Activated CD8-positive, alpha-beta T cell treated with anti-CD3 and anti-CD28 coated beads, Interleukin-2, amount 10 ng/mL, durations not matched to agents 7 days and 5 days (primary cell): Measurements from ENCODE around the gene GLIS2. TPM values are rescaled to one million over a fixed set of nuclear protein-coding genes. Genes with fewer than 3 reads are reported as not detected.

Experiments used
- ATAC-seq: fragments of 150-1000 bp; cut with Tn5 transposase; one replicate; pipeline ENCODE4 v1.10.0; 2021; ENCODE audit warnings: moderate library complexity
- CTCF ChIA-PET: fragments of 350-600 bp; sonication (Branson Sonifier 250); formaldehyde crosslinking; loops from one replicate; lab custom pipeline; 2021; ENCODE audit warnings: antibody characterized with exemption; lab: Charles Lee
- POLR2A ChIA-PET: fragments of 350-600 bp; sonication (Branson Sonifier 250); formaldehyde crosslinking; loops from one replicate; lab custom pipeline; 2021; ENCODE audit warnings: antibody characterized with exemption; lab: Charles Lee
- DNase-seq: peaks from one replicate; pipeline ENCODE4 v3.0.0-alpha.2; 2020
- H3K27ac Mint-ChIP-seq: one replicate; pipeline ENCODE4 v1.8.0; 2021; ENCODE audit warnings: mild to moderate bottlenecking, mixed read lengths
- H3K27me3 Mint-ChIP-seq: one replicate; pipeline ENCODE4 v1.8.0; 2021; ENCODE audit warnings: low read depth, mixed read lengths
- H3K36me3 Mint-ChIP-seq: one replicate; pipeline ENCODE4 v1.8.0; 2021; ENCODE audit warnings: low read depth, mixed read lengths
- H3K4me1 Mint-ChIP-seq: one replicate; pipeline ENCODE4 v1.8.0; 2021; ENCODE audit warnings: low read depth, mixed read lengths
- H3K4me3 Mint-ChIP-seq: one replicate; pipeline ENCODE4 v1.8.0; 2021; ENCODE audit warnings: mild to moderate bottlenecking, mixed read lengths
- H3K9me3 Mint-ChIP-seq: one replicate; pipeline ENCODE4 v1.8.0; 2022; ENCODE audit warnings: mixed read lengths; ENCODE audit not compliant: insufficient read depth
- total RNA-seq, 2 experiments: library from RNA; stranded (reverse); gene quantifications; one replicate each; pipeline ENCODE4 v1.2.3, GENCODE V29; 2021

GLIS2 gene
- total RNA-seq, 2 experiments from 2014 or later: 0.16 TPM

GRCh38 chr16:4367393-4367856 lies 51.6 kb downstream of the GLIS2 start:
- no peak for ATAC-seq
- H3K27me3 Mint-ChIP-seq: no peaks in the 10 kb centered on the region
- H3K4me1 Mint-ChIP-seq: peaks cover 2% of the 10 kb centered on the region
- peaks cover 18% of the 10 kb centered on the region for H3K36me3 Mint-ChIP-seq
- CTCF ChIA-PET: no interaction called here
- peak overlapping the region; percentile 60 for H3K27ac Mint-ChIP-seq
- DNase-seq: no peak
- POLR2A ChIA-PET: no interaction called here
- H3K9me3 Mint-ChIP-seq: no peaks in the 10 kb centered on the region
- no peak overlapping the region for H3K4me3 Mint-ChIP-seq

GRCh38 chr16:4369007-4369733 lies 53.3 kb downstream of the GLIS2 start:
- ATAC-seq (no peak), DNase-seq (no peak)
- H3K4me3 Mint-ChIP-seq: no peak overlapping the region
- no peak overlapping the region for H3K27ac Mint-ChIP-seq
- H3K27me3 Mint-ChIP-seq: no peaks in the 10 kb centered on the region
- H3K4me1 Mint-ChIP-seq: peaks cover 2% of the 10 kb centered on the region
- no peaks in the 10 kb centered on the region for H3K9me3 Mint-ChIP-seq
- ChIA-PET POLR2A (interaction anchor here (0.8 kb wide), 1 partner anchor 107 kb away, joined by 3 read pairs; the partner anchor contains the start of gene HMOX2), CTCF (no interaction called here)
- H3K36me3 Mint-ChIP-seq: peaks cover 9% of the 10 kb centered on the region

- DNase-seq (no peak), ATAC-seq (no peak)
- peaks cover 9% of the 10 kb centered on the region for H3K36me3 Mint-ChIP-seq
- H3K4me1 Mint-ChIP-seq: peaks cover 2% of the 10 kb centered on the region
- H3K27ac Mint-ChIP-seq: no peak overlapping the region
- CTCF ChIA-PET: interaction anchor here (1.0 kb wide), 1 partner anchor 32 kb away, joined by 3 read pairs; no protein-coding TSS in a partner anchor
- H3K4me3 Mint-ChIP-seq: no peak overlapping the region
- no peaks in the 10 kb centered on the region for H3K27me3 Mint-ChIP-seq
- no peaks in the 10 kb centered on the region for H3K9me3 Mint-ChIP-seq
- POLR2A ChIA-PET: no interaction called here
Observed at GRCh38 chr16:4370151-4370550, 54.3 kb downstream of the GLIS2 start.

GRCh38 chr16:4370570-4371356 lies 54.9 kb downstream of the GLIS2 start:
- ChIA-PET POLR2A (no interaction called here), CTCF (interaction anchor here (0.9 to 1.3 kb wide), 4 partner anchors 12 to 43 kb away, joined by 3 to 6 read pairs (median 3); no protein-coding TSS in a partner anchor)
- H3K4me3 Mint-ChIP-seq: no peak overlapping the region
- no peaks in the 10 kb centered on the region for H3K27me3 Mint-ChIP-seq
- peaks cover 2% of the 10 kb centered on the region for H3K4me1 Mint-ChIP-seq
- no peak for ATAC-seq
- no peak for DNase-seq
- no peaks in the 10 kb centered on the region for H3K9me3 Mint-ChIP-seq
- peaks cover 6% of the 10 kb centered on the region for H3K36me3 Mint-ChIP-seq
- H3K27ac Mint-ChIP-seq: no peak overlapping the region

- ChIA-PET POLR2A (no interaction called here), CTCF (interaction anchor here (0.9 to 1.3 kb wide), 3 partner anchors 12 to 43 kb away, joined by 3 to 6 read pairs (median 3); no protein-coding TSS in a partner anchor)
- peak; percentile 61 for DNase-seq
- Mint-ChIP-seq H3K27ac (no peak within 1 kb of the TSS), H3K4me1 (peaks cover 2% of the 10 kb centered on the region), H3K4me3 (peak within 1 kb of the TSS; percentile 55), H3K27me3 (no peaks in the 10 kb centered on the region), H3K36me3 (peaks cover 5% of the 10 kb centered on the region), H3K9me3 (no peaks in the 10 kb centered on the region)
- peak; percentile 68 for ATAC-seq
Observed at GRCh38 chr16:4371357-4372000, 55.6 kb downstream of the GLIS2 start, which contains the start of gene VASN. Gene VASN (plus strand): TSS chr16:4371848. CDS start chr16:4380878, 9,030 bp downstream.

- Mint-ChIP-seq H3K4me1 (peaks cover 2% of the 10 kb centered on the region), H3K27ac (no peak overlapping the region), H3K36me3 (peaks cover 5% of the 10 kb centered on the region), H3K4me3 (peak overlapping the region; percentile 55), H3K27me3 (no peaks in the 10 kb centered on the region), H3K9me3 (no peaks in the 10 kb centered on the region)
- CTCF ChIA-PET: no interaction called here
- ATAC-seq: peak; percentile 58
- POLR2A ChIA-PET: no interaction called here
- DNase-seq: peak; percentile 44
Observed at GRCh38 chr16:4372001-4372577, 56.2 kb downstream of the GLIS2 start.

- ATAC-seq (no peak), DNase-seq (no peak)
- ChIA-PET POLR2A (no interaction called here), CTCF (interaction anchor here (1.1 kb wide), 1 partner anchor 13 kb away, joined by 3 read pairs; no protein-coding TSS in a partner anchor)
- H3K4me3 Mint-ChIP-seq: no peak overlapping the region
- H3K27me3 Mint-ChIP-seq: no peaks in the 10 kb centered on the region
- no peaks in the 10 kb centered on the region for H3K36me3 Mint-ChIP-seq
- peaks cover 2% of the 10 kb centered on the region for H3K4me1 Mint-ChIP-seq
- no peaks in the 10 kb centered on the region for H3K9me3 Mint-ChIP-seq
- no peak overlapping the region for H3K27ac Mint-ChIP-seq
Observed at GRCh38 chr16:4372578-4373355, 56.9 kb downstream of the GLIS2 start.

GRCh38 chr16:4373356-4373908 lies 57.6 kb downstream of the GLIS2 start:
- Mint-ChIP-seq H3K27ac (no peak overlapping the region), H3K4me1 (peaks cover 2% of the 10 kb centered on the region), H3K36me3 (no peaks in the 10 kb centered on the region), H3K4me3 (no peak overlapping the region), H3K27me3 (no peaks in the 10 kb centered on the region), H3K9me3 (no peaks in the 10 kb centered on the region)
- DNase-seq: no peak
- no peak for ATAC-seq
- POLR2A ChIA-PET: interaction anchor here (0.6 kb wide), 1 partner anchor 132 kb away, joined by 3 read pairs; no protein-coding TSS in a partner anchor
- CTCF ChIA-PET: interaction anchor here (1.1 kb wide), 1 partner anchor 14 kb away, joined by 3 read pairs; no protein-coding TSS in a partner anchor

GRCh38 chr16:4373909-4374742 lies 58.3 kb downstream of the GLIS2 start:
- ChIA-PET POLR2A (interaction anchor here (0.6 kb wide), 1 partner anchor 131 kb away, joined by 3 read pairs; no protein-coding TSS in a partner anchor), CTCF (interaction anchor here (1.1 kb wide), 1 partner anchor 15 kb away, joined by 3 read pairs; no protein-coding TSS in a partner anchor)
- Mint-ChIP-seq H3K4me1 (peaks cover 2% of the 10 kb centered on the region), H3K4me3 (no peak overlapping the region), H3K36me3 (no peaks in the 10 kb centered on the region), H3K9me3 (no peaks in the 10 kb centered on the region), H3K27ac (no peak overlapping the region), H3K27me3 (no peaks in the 10 kb centered on the region)
- DNase-seq: no peak
- no peak for ATAC-seq
